Left lung (tissue), 10 donors: ENCODE data around the gene IL36RN. TPM values are rescaled to one million over a fixed set of nuclear protein-coding genes. Genes with fewer than 3 reads are reported as not detected.

ENCODE experiments used
- ATAC-seq: fragments of 200-7000 bp; cut with Tn5 transposase; one replicate; pipeline ENCODE4 v1.9.1; 2020; ENCODE audit warnings: moderate library complexity
- DNase-seq, 4 donors: peaks; one replicate each; pipeline ENCODE4 v3.0.0-alpha.2; 2013 to 2020
- H3K27ac ChIP-seq, 2 donors: fragments of 200-600 bp; sonication (generic) in 1 of 2; one replicate each; pipeline versions ENCODE4 v1.5.0 to v1.8.0; 2020 to 2021
- H3K27me3 ChIP-seq, 2 donors: fragments of 200-600 bp; sonication (generic) in 1 of 2; one replicate each; pipeline versions ENCODE4 v1.5.0 to v1.8.0; 2020 to 2021
- H3K36me3 ChIP-seq, 2 donors: fragments of 200-600 bp; sonication (generic) in 1 of 2; one replicate each; pipeline versions ENCODE4 v1.5.0 to v1.8.0; 2020 to 2021
- H3K4me1 ChIP-seq, 2 donors: fragments of 200-600 bp; one replicate each; pipeline ENCODE4 v1.8.0; 2021
- H3K4me3 ChIP-seq, 2 donors: fragments of 200-600 bp; sonication (generic) in 1 of 2; one replicate each; pipeline versions ENCODE4 v1.5.0 to v1.8.0; 2020 to 2021; ENCODE audit warnings: mild to moderate bottlenecking in 1 of 2
- H3K9me3 ChIP-seq, 2 donors: fragments of 200-600 bp; sonication (generic) in 1 of 2; one replicate each; pipeline versions ENCODE4 v1.5.0 to v1.8.0; 2020 to 2021
- intact Hi-C, 2 donors: fragments of 100-400 bp; cut with DNase I; formaldehyde crosslinking; loops; one replicate each; pipeline versions ENCODE4 v1.11.2 to v1.14.2; 2022
- polyA plus RNA-seq, 6 donors: library from polyadenylated mRNA; unstranded; fragments of 120-200 nt; gene quantifications; one replicate each; pipeline ENCODE4 v1.2.1, GENCODE V29; 2013; ENCODE audit not compliant: insufficient read length in 6 of 6
- total RNA-seq, 2 donors: library from RNA; stranded (reverse); fragmentation: NEBNext Ultra II Directional; extraction: Animal tissue kit (Norgen Biotek cat#: 25700); gene quantifications; one replicate each; pipeline ENCODE4 v1.2.1, GENCODE V29; 2021
- TF ChIP-seq, protein P1 (sequence below), 2 donors: fragments of 200-600 bp; sonication (generic) in 1 of 2; IDR thresholded peaks; one replicate each; pipeline versions ENCODE4 v1.5.0 to v1.8.0; 2021; ENCODE audit warnings: antibody characterized with exemption in 2 of 2
- donor health status: DM: no; HTN: yes; CAD: no.
- donor health status: DM: no; HTN: no; CAD: no.

Gene IL36RN
- total and polyA plus RNA-seq, 8 donors, result 0.04 to 0.14 (median 0.10) TPM; not detected in 5

DNA sequence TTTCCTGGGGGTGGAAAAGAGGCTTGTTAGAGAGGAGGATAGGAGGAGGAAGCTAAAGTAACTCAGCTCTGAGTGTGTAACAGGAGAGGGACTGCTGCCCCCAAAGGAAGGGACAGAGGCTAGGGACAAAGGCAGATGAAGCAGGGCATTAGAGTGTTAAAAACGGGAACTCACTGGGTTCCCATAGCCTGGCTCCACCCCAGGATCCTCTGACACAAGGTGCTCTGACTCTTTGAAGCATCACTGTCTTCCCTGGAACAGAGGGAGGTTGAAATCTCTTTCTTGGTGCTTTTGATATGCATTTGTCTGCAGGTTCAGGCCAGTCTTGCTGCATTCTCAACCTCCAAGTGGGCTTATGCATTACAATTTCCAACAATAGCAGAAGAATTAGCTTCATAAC, 30.9 kb upstream of the IL36RN start:
- Histone ChIP-seq H3K27ac (no peak overlapping the region), H3K9me3 (no peaks in the 10 kb centered on the region), H3K27me3 (peaks cover 5 to 36% of the 10 kb centered on the region in 2 donors), H3K4me1 (no peaks in the 10 kb centered on the region), H3K36me3 (no peaks in the 10 kb centered on the region), H3K4me3 (no peak overlapping the region)
- ATAC-seq (no peak), DNase-seq (no peak)
- TF ChIP-seq, protein P1, sequence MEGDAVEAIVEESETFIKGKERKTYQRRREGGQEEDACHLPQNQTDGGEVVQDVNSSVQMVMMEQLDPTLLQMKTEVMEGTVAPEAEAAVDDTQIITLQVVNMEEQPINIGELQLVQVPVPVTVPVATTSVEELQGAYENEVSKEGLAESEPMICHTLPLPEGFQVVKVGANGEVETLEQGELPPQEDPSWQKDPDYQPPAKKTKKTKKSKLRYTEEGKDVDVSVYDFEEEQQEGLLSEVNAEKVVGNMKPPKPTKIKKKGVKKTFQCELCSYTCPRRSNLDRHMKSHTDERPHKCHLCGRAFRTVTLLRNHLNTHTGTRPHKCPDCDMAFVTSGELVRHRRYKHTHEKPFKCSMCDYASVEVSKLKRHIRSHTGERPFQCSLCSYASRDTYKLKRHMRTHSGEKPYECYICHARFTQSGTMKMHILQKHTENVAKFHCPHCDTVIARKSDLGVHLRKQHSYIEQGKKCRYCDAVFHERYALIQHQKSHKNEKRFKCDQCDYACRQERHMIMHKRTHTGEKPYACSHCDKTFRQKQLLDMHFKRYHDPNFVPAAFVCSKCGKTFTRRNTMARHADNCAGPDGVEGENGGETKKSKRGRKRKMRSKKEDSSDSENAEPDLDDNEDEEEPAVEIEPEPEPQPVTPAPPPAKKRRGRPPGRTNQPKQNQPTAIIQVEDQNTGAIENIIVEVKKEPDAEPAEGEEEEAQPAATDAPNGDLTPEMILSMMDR (IDR thresholded peaks at IDR 0.05), result no peak
- intact Hi-C loops, result no loop called here

DNA sequence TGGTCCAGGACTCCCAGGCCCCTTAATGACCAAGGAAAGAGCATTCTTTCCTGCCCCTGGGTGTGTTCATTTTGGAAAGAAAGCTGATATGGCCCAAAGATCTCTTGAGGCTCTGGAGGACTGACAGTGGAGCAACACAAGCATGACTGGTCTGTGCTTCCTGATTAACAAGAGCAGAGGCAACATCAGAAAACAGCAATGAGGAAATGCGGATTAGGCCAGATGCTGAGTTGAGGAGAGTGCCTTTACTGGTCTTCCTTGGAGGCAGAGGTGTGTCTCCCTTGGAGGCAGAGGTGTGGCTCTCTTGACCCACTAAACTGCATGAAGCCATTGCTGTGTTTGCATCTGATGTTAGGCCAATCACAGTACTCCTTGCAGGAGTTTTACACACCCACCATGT, 26.3 kb upstream of the IL36RN start:
- Histone ChIP-seq H3K4me1 (no peaks in the 10 kb centered on the region), H3K4me3 (no peak overlapping the region), H3K27me3 (peaks cover 2 to 18% of the 10 kb centered on the region in 2 donors), H3K9me3 (no peaks in the 10 kb centered on the region), H3K36me3 (no peaks in the 10 kb centered on the region), H3K27ac (no peak overlapping the region)
- TF ChIP-seq, protein P1 (IDR thresholded peaks at IDR 0.05), result no peak
- no peak for DNase-seq
- intact Hi-C loops, result no loop called here
- ATAC-seq, result no peak

DNA sequence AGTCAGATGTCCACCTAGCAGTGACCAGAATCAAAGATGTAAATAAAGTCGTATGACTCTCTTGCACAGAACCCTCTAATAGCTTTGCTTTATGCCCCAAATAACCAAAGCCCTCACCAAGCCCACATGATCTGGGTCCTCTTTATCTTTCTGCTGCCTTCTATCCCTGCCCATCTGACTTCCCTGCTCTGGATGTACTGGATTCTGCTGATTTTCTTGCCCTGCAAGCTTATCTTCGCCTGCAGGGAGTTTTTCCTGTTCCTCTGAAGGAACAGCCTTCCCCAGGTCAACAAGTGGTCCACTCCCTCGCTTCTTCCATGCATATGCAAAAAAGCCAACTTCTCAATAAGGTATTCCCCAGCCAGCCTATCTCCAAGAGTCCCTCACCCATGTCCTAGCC, 25.0 kb upstream of the IL36RN start:
- peaks cover 0 to 10% of the 10 kb centered on the region in 2 donors for H3K27me3 ChIP-seq
- no peak overlapping the region for H3K27ac ChIP-seq
- no peaks in the 10 kb centered on the region for H3K9me3 ChIP-seq
- TF ChIP-seq, protein P1 (IDR thresholded peaks at IDR 0.05), result no peak
- H3K36me3 ChIP-seq, result no peaks in the 10 kb centered on the region
- no peaks in the 10 kb centered on the region for H3K4me1 ChIP-seq
- intact Hi-C loops, result no loop called here
- no peak overlapping the region for H3K4me3 ChIP-seq
- ATAC-seq (no peak), DNase-seq (no peak)

DNA sequence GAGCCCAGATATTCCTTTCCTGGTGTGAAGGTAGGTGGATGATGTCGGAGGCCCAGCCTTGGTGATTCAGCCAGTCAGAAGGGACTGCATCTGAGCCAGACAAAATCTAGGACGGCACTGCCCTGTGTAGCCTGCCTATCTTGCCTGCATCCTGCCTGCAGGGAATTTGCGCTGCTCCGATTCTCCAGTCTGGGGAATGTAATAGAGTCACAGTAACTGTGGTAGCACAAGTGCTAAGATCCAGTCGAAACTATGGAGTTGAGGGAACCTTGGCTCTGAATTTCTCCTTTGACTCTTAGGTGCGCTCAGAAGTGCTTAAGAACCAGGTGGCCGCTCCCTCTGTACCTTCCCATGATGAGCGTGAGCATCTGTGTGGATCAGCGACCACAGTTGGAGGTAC, 22.2 kb upstream of the IL36RN start:
- intact Hi-C loops, result no loop called here
- Histone ChIP-seq H3K9me3 (no peaks in the 10 kb centered on the region), H3K27ac (no peak overlapping the region), H3K27me3 (peaks cover 0 to 3% of the 10 kb centered on the region in 2 donors), H3K36me3 (no peaks in the 10 kb centered on the region), H3K4me3 (no peak overlapping the region), H3K4me1 (no peaks in the 10 kb centered on the region)
- no peak for ATAC-seq
- TF ChIP-seq, protein P1 (IDR thresholded peaks at IDR 0.05), result no peak
- no peak for DNase-seq

DNA sequence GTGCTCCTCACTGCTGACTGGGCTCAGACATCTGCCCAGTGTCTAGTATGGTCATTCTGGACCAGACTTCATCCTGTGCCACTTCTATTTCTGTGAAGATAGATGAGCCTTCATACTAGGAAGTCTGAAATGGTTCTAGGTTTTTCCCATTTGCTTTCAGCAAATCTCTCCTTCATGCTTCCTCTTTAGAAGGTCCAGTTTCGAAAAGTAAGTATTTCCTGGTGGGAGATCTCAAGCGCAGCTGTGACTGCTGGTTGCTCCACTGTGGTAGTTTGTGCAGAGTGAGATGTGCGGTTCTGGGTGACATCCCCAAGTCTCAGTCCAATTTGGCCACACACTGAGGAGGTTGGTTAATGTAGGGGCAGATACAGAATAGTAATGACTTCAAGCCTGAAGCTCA, 20.7 kb upstream of the IL36RN start:
- intact Hi-C loops, result no loop called here
- H3K27ac ChIP-seq, result no peak overlapping the region
- no peak overlapping the region for H3K4me3 ChIP-seq
- no peaks in the 10 kb centered on the region for H3K27me3 ChIP-seq
- ATAC-seq, result no peak
- no peaks in the 10 kb centered on the region for H3K9me3 ChIP-seq
- TF ChIP-seq, protein P1 (IDR thresholded peaks at IDR 0.05), result no peak
- H3K36me3 ChIP-seq, result no peaks in the 10 kb centered on the region
- DNase-seq, result no peak
- H3K4me1 ChIP-seq, result no peaks in the 10 kb centered on the region
